Neuronal stem cell (in vitro differentiated cells): ENCODE measurements around the gene CHM. TPM values are rescaled to one million over a fixed set of nuclear protein-coding genes. Genes with fewer than 3 reads are reported as not detected.

Experiments used
- DNase-seq: peaks from one replicate; pipeline ENCODE4 v3.0.0-alpha.2; 2013; ENCODE audit warnings: low spot score
- H2AFZ ChIP-seq: one replicate; pipeline ENCODE4 v1.6.1; 2013; ENCODE audit warnings: mild to moderate bottlenecking, low read length, inconsistent platforms
- H2AK5ac ChIP-seq: 2 replicates; pipeline ENCODE4 v1.6.1; 2013; ENCODE audit warnings: low read depth, mild to moderate bottlenecking, inconsistent platforms, low read length, moderate library complexity, mixed read lengths
- H2BK120ac ChIP-seq: 2 replicates; pipeline ENCODE4 v1.6.1; 2013; ENCODE audit warnings: low read depth, mild to moderate bottlenecking, inconsistent platforms, low read length, moderate library complexity, mixed read lengths
- H2BK12ac ChIP-seq: one replicate; pipeline ENCODE4 v1.6.1; 2013; ENCODE audit warnings: low read length, inconsistent platforms
- H2BK15ac ChIP-seq: 2 replicates; pipeline ENCODE4 v1.6.1; 2013; ENCODE audit warnings: mild to moderate bottlenecking, low read length, inconsistent platforms, mixed read lengths
- H2BK5ac ChIP-seq: one replicate; pipeline ENCODE4 v1.6.1; 2013; ENCODE audit warnings: inconsistent platforms, mild to moderate bottlenecking, low read length, moderate library complexity
- H3K14ac ChIP-seq: one replicate; pipeline ENCODE4 v1.6.1; 2013; ENCODE audit warnings: low read length, inconsistent platforms
- H3K18ac ChIP-seq: 2 replicates; pipeline ENCODE4 v1.6.1; 2013; ENCODE audit warnings: low read length, inconsistent platforms
- H3K23ac ChIP-seq: 2 replicates; pipeline ENCODE4 v1.6.1; 2013; ENCODE audit warnings: low read depth, mild to moderate bottlenecking, mixed read lengths, low read length, inconsistent platforms; ENCODE audit not compliant: poor library complexity
- H3K27ac ChIP-seq: replicated peaks from 3 replicates; pipeline ENCODE4 v1.5.1; 2013; ENCODE audit warnings: low read length, inconsistent platforms
- H3K27me3 ChIP-seq, 3 experiments: 2 replicates each; pipeline ENCODE4 v1.6.1; 2013; ENCODE audit warnings: low read length in 3 of 3, mild to moderate bottlenecking in 2 of 3, inconsistent platforms in 1 of 3, low read depth in 1 of 3, mixed read lengths in 1 of 3, moderate library complexity in 1 of 3; ENCODE audit not compliant: control insufficient read depth in 3 of 3, insufficient read depth in 3 of 3
- H3K36me3 ChIP-seq, 2 donors: replicated peaks in 1 of 2; 2 replicates each; pipeline ENCODE4 v1.6.1; 2013; ENCODE audit warnings: low read length in 2 of 2; ENCODE audit not compliant: control insufficient read depth in 2 of 2, insufficient read depth in 2 of 2
- H3K4ac ChIP-seq: 2 replicates; pipeline ENCODE4 v1.6.1; 2013; ENCODE audit warnings: inconsistent platforms, mild to moderate bottlenecking, low read length, moderate library complexity
- H3K4me1 ChIP-seq, 2 donors: 1 replicate in 1 of 2; 2 replicates in 1 of 2; pipeline ENCODE4 v1.6.1; 2013; ENCODE audit warnings: low read length in 2 of 2, low read depth in 1 of 2; ENCODE audit not compliant: control insufficient read depth in 2 of 2, insufficient read depth in 1 of 2
- H3K4me2 ChIP-seq: one replicate; pipeline ENCODE4 v1.6.1; 2013; ENCODE audit warnings: mild to moderate bottlenecking, low read length, inconsistent platforms; ENCODE audit not compliant: insufficient read depth, poor library complexity, severe bottlenecking
- H3K4me3 ChIP-seq, 2 donors: 2 replicates each; pipeline ENCODE4 v1.5.1; 2013; ENCODE audit warnings: low read length in 2 of 2, mild to moderate bottlenecking in 2 of 2, inconsistent platforms in 1 of 2, moderate library complexity in 1 of 2
- H3K79me1 ChIP-seq: one replicate; pipeline ENCODE4 v1.6.1; 2013; ENCODE audit warnings: low read depth, mild to moderate bottlenecking, inconsistent platforms, low read length, moderate library complexity
- H3K9ac ChIP-seq: one replicate; pipeline ENCODE4 v1.6.1; 2013; ENCODE audit warnings: mild to moderate bottlenecking, low read depth, low read length, inconsistent platforms; ENCODE audit not compliant: poor library complexity
- H3K9me3 ChIP-seq, 2 donors: replicated peaks in 1 of 2; 2 replicates each; pipeline versions ENCODE3 to v1.6.1; 2013; ENCODE audit warnings: low read length in 2 of 2, mild to moderate bottlenecking in 2 of 2, inconsistent platforms in 1 of 2, low read depth in 1 of 2, mixed read lengths in 1 of 2, moderate library complexity in 1 of 2; ENCODE audit not compliant: control insufficient read depth in 2 of 2, insufficient read depth in 1 of 2
- H4K8ac ChIP-seq: one replicate; pipeline ENCODE4 v1.6.1; 2013; ENCODE audit warnings: low read depth, mild to moderate bottlenecking, inconsistent platforms, low read length, moderate library complexity
- H4K91ac ChIP-seq: one replicate; pipeline ENCODE4 v1.6.1; 2013; ENCODE audit warnings: low read length, low read depth, mild to moderate bottlenecking, inconsistent platforms; ENCODE audit not compliant: poor library complexity
- WGBS, 2 donors: extraction: QIAGEN DNeasy Blood & Tissue Kit; methylation state at CpG; one replicate each; pipeline ENCODE4 v1.1.7; 2013; ENCODE audit warnings: missing lambda C conversion rate in 2 of 2, mixed read lengths in 1 of 2; ENCODE audit not compliant: insufficient read length in 2 of 2, insufficient replicate concordance in 1 of 2; ENCODE audit errors: extremely low coverage in 2 of 2; 5-methylcytosine and 5-hydroxymethylcytosine counted together
- small RNA-seq: library from polyadenylated mRNA; stranded (forward); fragments of <200 nt; extraction: miRNeasy Mini kit (QIAGEN cat#:217004); gene quantifications from one replicate; pipeline ENCODE3, GENCODE V24; 2013; ENCODE audit not compliant: insufficient read depth

CHM gene

DNA sequence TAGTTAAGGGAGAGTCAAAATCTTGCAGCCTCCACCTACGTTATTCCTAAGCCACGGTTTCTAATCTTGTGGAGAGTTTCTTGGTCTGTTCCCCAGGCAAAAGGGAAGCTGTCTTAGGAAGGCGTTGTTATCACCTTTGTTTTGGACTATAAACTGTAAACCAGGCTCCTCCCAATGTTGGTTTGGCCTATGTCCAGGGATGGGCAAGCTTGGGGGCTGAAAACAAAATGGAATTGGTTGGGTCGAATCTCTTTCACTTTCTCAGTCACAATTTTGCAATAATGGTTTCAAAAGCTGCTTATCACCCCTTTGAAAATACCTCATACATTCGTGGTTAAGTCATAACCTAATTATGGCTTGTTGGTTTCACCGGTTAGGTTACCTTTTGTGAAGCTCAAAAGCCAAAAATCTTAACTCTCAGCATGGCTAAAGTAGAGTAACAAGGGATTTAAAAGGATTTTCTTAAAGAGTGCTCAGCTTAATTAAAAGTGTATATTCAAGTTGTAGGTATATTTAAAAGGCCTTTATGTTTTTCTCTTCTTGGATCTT lies 232.1 kb downstream of the CHM start:
- no peak overlapping the region for H3K4ac ChIP-seq
- H3K4me3 ChIP-seq = no peak overlapping the region
- H3K4me1 ChIP-seq = no peaks in the 10 kb centered on the region
- H2BK12ac ChIP-seq = no peak overlapping the region
- no peak overlapping the region for H2BK5ac ChIP-seq
- H3K9me3 ChIP-seq = no peaks in the 10 kb centered on the region
- H4K8ac ChIP-seq = no peak overlapping the region
- no peak overlapping the region for H3K4me2 ChIP-seq
- no peak overlapping the region for H2BK15ac ChIP-seq
- H2AFZ ChIP-seq = no peak overlapping the region
- no peak for DNase-seq
- no peak overlapping the region for H3K27ac ChIP-seq
- no peaks in the 10 kb centered on the region for H3K27me3 ChIP-seq
- H2BK120ac ChIP-seq = no peak overlapping the region
- no peak overlapping the region for H3K14ac ChIP-seq
- no peak overlapping the region for H2AK5ac ChIP-seq
- no peak overlapping the region for H3K9ac ChIP-seq
- H4K91ac ChIP-seq = no peak overlapping the region
- H3K36me3 ChIP-seq = no peaks in the 10 kb centered on the region
- no CpG with 5 or more reads among the region's 6 CpGs for WGBS, 2 donors
- no peaks in the 10 kb centered on the region for H3K79me1 ChIP-seq
- H3K23ac ChIP-seq = no peak overlapping the region
- H3K18ac ChIP-seq = no peak overlapping the region

Small RNA genes within 50 kb of the gene (small RNA-seq; reads per million reads assigned to genes)
- gene AL022401.1 (not detected), gene MIR361 (1,328 reads per million, percentile 99 among the genes with 10 or more reads in this experiment), gene NDUFA5P7 (not detected), gene RF00019 (not detected)
